ENCODE data around the gene PCGF3.

DNA sequence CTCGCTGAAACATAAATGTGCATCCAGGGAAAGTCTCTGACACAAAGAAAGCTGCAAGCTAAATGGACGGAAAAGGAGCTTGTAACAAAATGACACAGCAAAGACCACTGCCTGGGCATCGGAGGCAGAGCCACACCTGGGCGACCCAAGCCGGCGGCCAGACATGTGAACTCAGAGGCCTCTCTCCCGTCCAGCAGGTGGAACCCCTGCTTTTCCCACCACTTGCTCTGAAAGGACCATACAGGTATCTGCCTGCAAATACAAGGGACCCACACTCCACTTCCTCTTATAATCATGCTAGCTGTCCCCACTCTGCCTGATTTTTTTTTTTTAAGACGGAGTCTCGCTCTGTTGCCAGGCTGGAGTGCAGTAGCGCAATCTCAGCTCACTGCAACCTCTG is 108.3 kb downstream of the PCGF3 start:
- TF ChIP-seq, protein P1, sequence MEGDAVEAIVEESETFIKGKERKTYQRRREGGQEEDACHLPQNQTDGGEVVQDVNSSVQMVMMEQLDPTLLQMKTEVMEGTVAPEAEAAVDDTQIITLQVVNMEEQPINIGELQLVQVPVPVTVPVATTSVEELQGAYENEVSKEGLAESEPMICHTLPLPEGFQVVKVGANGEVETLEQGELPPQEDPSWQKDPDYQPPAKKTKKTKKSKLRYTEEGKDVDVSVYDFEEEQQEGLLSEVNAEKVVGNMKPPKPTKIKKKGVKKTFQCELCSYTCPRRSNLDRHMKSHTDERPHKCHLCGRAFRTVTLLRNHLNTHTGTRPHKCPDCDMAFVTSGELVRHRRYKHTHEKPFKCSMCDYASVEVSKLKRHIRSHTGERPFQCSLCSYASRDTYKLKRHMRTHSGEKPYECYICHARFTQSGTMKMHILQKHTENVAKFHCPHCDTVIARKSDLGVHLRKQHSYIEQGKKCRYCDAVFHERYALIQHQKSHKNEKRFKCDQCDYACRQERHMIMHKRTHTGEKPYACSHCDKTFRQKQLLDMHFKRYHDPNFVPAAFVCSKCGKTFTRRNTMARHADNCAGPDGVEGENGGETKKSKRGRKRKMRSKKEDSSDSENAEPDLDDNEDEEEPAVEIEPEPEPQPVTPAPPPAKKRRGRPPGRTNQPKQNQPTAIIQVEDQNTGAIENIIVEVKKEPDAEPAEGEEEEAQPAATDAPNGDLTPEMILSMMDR (conservative IDR thresholded peaks at IDR 0.05 in 1 of 2, IDR thresholded peaks at IDR 0.05 in 1 of 2; ENCODE audit: extremely low read depth in 1 of 2, insufficient read depth in 1 of 2, low read depth in 1 of 2, low read length in 2 of 2) = no peak
- TF ChIP-seq EZH2 (IDR thresholded peaks at IDR 0.05; ENCODE audit: borderline replicate concordance, low read length) = no peak
